Measurements from ENCODE around the gene CNOT10. TPM values are rescaled to one million over a fixed set of nuclear protein-coding genes. Genes with fewer than 3 reads are reported as not detected.

The CNOT10 gene
- polyA plus RNA-seq, 1 of the 3 experiments (the other 2 are of a cell fraction) = 23.5 TPM

DNA sequence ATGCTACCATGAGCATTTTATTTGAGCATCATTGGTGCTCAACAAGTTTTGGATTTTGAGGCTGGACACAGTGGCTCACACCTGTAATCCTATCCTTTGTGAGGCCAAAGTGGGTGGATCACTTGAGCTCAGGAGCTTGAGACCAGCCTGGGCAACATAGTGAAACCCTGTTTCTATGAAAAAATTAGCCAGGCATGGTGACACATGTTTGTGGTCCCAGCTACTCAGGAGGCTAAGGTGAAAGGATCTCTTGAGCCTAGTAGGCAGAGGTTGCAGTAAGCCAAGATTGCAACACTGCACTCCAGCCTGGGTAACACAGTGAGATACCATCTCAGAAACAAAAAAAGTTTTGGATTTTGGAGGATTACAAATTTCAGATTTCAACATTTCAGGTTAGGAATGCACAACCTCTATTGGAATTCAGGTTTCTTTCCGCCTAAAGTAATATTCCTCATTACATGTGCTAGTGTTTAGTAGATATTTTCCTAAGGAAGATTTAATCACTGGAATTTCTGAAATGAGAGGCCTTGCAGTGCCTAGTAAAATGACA is 27.6 kb downstream of the CNOT10 start:
- Histone ChIP-seq H3K79me2 (ENCODE audit: insufficient read depth) (0 out of 2 replicates have a peak, but pooled peaks cover under 1% of the 10 kb centered on the region), H2AFZ (ENCODE audit: low read depth) (no peak overlapping the region), H3K9ac (no peak overlapping the region), H3K27ac (ENCODE audit: low read depth in 2 of 2, low read length in 1 of 2) (no peak overlapping the region; a peak in 1 of 4 replicates), H3K9me2 (no peaks in the 10 kb centered on the region), H3K36me3 (replicated peaks in 1 of 2; ENCODE audit: control insufficient read depth in 1 of 2, insufficient read depth in 2 of 2, low read length in 1 of 2) (peaks cover 35 to 38% of the 10 kb centered on the region in 2 experiments), H3K4me2 (no peak overlapping the region), H3K4me1 (ENCODE audit: control insufficient read depth in 1 of 2, insufficient read depth in 2 of 2, low read depth in 1 of 2, low read length in 1 of 2) (no peaks in the 10 kb centered on the region; a peak in 1 of 4 replicates), H3F3A (replicated peaks; ENCODE audit: insufficient read depth) (no peaks in the 10 kb centered on the region), H3K4me3 (ENCODE audit: low read depth in 2 of 2, low read length in 1 of 2) (no peak overlapping the region), H4K20me1 (ENCODE audit: insufficient read depth) (no peaks in the 10 kb centered on the region), H3K27me3 (ENCODE audit: insufficient read depth) (no peaks in the 10 kb centered on the region), H3K9me3 (no peaks in the 10 kb centered on the region)
- ChIA-PET CTCF (interaction anchor here (1.0 to 1.5 kb wide), 2 partner anchors 11 to 70 kb away, joined by 3 to 5 read pairs; no protein-coding TSS in a partner anchor), POLR2A (no interaction called here)
- TF ChIP-seq FOXM1 (IDR thresholded peaks at IDR 0.05; ENCODE audit: low read depth) = no peak
- no peak for TF ChIP-seq RXRA (IDR thresholded peaks at IDR 0.05; ENCODE audit: borderline replicate concordance, low read depth)
- no peak for TF ChIP-seq TAF1 (IDR thresholded peaks at IDR 0.05; ENCODE audit: borderline replicate concordance, low read depth, low read length)
- no peak for TF ChIP-seq TCF12 (IDR thresholded peaks at IDR 0.05)
- TF ChIP-seq FOXJ3 (CRISPR knock-in tag; IDR thresholded peaks at IDR 0.05) = no peak
- no peak for TF ChIP-seq GATA2 (CRISPR knock-in tag; IDR thresholded peaks at IDR 0.05)
- TF ChIP-seq RAD21 (IDR thresholded peaks at IDR 0.05; ENCODE audit: low read length) = no peak
- TF ChIP-seq YY1 (IDR thresholded peaks at IDR 0.05; ENCODE audit: low read depth) = no peak
- TF ChIP-seq TEAD4 (IDR thresholded peaks at IDR 0.05; ENCODE audit: borderline replicate concordance, insufficient read depth) = no peak
- TF ChIP-seq MXI1 (IDR thresholded peaks at IDR 0.05; ENCODE audit: low read depth, low read length) = no peak
- TF ChIP-seq, protein P1, sequence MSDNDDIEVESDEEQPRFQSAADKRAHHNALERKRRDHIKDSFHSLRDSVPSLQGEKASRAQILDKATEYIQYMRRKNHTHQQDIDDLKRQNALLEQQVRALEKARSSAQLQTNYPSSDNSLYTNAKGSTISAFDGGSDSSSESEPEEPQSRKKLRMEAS (IDR thresholded peaks at IDR 0.05; ENCODE audit: low read depth) = no peak
- 96% methylated on average over 1 of the region's 1 CpG for WGBS (ENCODE audit: low lambda C conversion rate)
- no peak for DNase-seq

DNA sequence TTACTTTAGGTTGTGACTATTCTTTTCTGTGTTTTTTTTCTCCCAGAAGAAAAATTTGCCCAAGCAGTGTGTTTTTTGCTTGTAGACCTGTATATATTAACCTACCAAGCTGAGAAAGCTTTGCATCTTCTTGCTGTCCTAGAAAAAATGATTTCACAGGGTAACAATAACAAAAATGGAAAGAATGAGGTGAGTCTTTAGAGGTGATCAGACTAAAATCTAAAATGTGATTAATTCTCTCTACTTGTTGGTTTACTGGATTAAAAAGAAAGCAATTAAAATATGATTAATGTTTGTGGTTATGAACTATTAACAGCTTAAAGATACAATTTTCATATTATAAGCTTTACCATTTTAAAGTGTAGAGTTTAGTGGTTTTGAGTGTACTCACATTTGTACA is 28.2 kb downstream of the CNOT10 start:
- no peaks in the 10 kb centered on the region for H4K20me1 ChIP-seq (ENCODE audit: insufficient read depth)
- peaks cover 38 to 41% of the 10 kb centered on the region in 2 experiments for H3K36me3 ChIP-seq (replicated peaks in 1 of 2; ENCODE audit: control insufficient read depth in 1 of 2, insufficient read depth in 2 of 2, low read length in 1 of 2)
- no peaks in the 10 kb centered on the region for H3K9me2 ChIP-seq
- H3K9ac ChIP-seq = no peak overlapping the region
- DNase-seq = no peak
- ChIA-PET CTCF (interaction anchor here (1.0 to 1.5 kb wide), 2 partner anchors 11 to 69 kb away, joined by 3 to 5 read pairs; no protein-coding TSS in a partner anchor), POLR2A (no interaction called here)
- H3K27ac ChIP-seq (ENCODE audit: low read depth in 2 of 2, low read length in 1 of 2) = no peak overlapping the region; a peak in 1 of 4 replicates
- TF ChIP-seq ELF1 (IDR thresholded peaks at IDR 0.05) (no peak), SIN3A (IDR thresholded peaks at IDR 0.05; ENCODE audit: borderline replicate concordance, low read depth, low read length) (no peak), JUND (IDR thresholded peaks at IDR 0.05) (no peak), NRF1 (IDR thresholded peaks at IDR 0.05; ENCODE audit: low read depth, low read length) (no peak), TEAD4 (IDR thresholded peaks at IDR 0.05; ENCODE audit: borderline replicate concordance, insufficient read depth) (no peak), EP300 (IDR thresholded peaks at IDR 0.05; ENCODE audit: borderline replicate concordance in 1 of 2, low read depth in 1 of 2, low read length in 1 of 2) (no peak), RCOR1 (IDR thresholded peaks at IDR 0.05; ENCODE audit: low read length) (no peak), CHD2 (IDR thresholded peaks at IDR 0.05; ENCODE audit: low read length, partially characterized antibody) (no peak), TAF1 (IDR thresholded peaks at IDR 0.05; ENCODE audit: borderline replicate concordance, low read depth, low read length) (no peak)
- TF ChIP-seq, protein P2, sequence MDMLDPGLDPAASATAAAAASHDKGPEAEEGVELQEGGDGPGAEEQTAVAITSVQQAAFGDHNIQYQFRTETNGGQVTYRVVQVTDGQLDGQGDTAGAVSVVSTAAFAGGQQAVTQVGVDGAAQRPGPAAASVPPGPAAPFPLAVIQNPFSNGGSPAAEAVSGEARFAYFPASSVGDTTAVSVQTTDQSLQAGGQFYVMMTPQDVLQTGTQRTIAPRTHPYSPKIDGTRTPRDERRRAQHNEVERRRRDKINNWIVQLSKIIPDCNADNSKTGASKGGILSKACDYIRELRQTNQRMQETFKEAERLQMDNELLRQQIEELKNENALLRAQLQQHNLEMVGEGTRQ (IDR thresholded peaks at IDR 0.05; ENCODE audit: borderline replicate concordance, low read depth, low read length) = no peak
- H3K9me3 ChIP-seq = no peaks in the 10 kb centered on the region
- no peaks in the 10 kb centered on the region; a peak in 1 of 4 replicates for H3K4me1 ChIP-seq (ENCODE audit: control insufficient read depth in 1 of 2, insufficient read depth in 2 of 2, low read depth in 1 of 2, low read length in 1 of 2)
- H3F3A ChIP-seq (replicated peaks; ENCODE audit: insufficient read depth) = no peaks in the 10 kb centered on the region
- no peak overlapping the region for H3K4me2 ChIP-seq
- H3K4me3 ChIP-seq (ENCODE audit: low read depth in 2 of 2, low read length in 1 of 2) = no peak overlapping the region
- no peaks in the 10 kb centered on the region for H3K27me3 ChIP-seq (ENCODE audit: insufficient read depth)
- no peaks in the 10 kb centered on the region for H3K79me2 ChIP-seq (ENCODE audit: insufficient read depth)
- no peak overlapping the region for H2AFZ ChIP-seq (ENCODE audit: low read depth)
